Panc1 (cell line): Measurements from ENCODE around the gene NOS1AP. TPM values are rescaled to one million over a fixed set of nuclear protein-coding genes. Genes with fewer than 3 reads are reported as not detected.
A peak's percentile ranks its signal among the peaks of the same experiment; 100 is the strongest.

Experiments used
- ATAC-seq: fragments of 200-7000 bp; cut with Tn5 transposase; 2 replicates; pipeline ENCODE4 v1.9.1; 2020; ENCODE audit warnings: mild to moderate bottlenecking, moderate library complexity
- BruUV-seq: library from RNA; stranded (reverse); fragments of 400-500 nt; replicated peaks from 2 replicates; lab custom pipeline; 2021; lab: Mats Ljungman, UMichigan
- CTCF ChIA-PET: fragments of 300-600 bp; sonication (Branson Sonifier 250); formaldehyde crosslinking; loops from one replicate; lab custom pipeline; 2022; ENCODE audit warnings: antibody characterized with exemption; lab: Charles Lee
- POLR2A ChIA-PET: fragments of 300-600 bp; sonication (Branson Sonifier 250); formaldehyde crosslinking; loops from one replicate; lab custom pipeline; 2022; ENCODE audit warnings: antibody characterized with exemption; lab: Charles Lee
- DNase-seq: peaks from one replicate; pipeline ENCODE4 v3.0.0-alpha.2; 2010; ENCODE audit warnings: low read depth, low spot score
- H3K27ac ChIP-seq: 2 replicates; pipeline ENCODE4 v1.5.1; 2011; ENCODE audit warnings: mild to moderate bottlenecking, low read length, inconsistent platforms
- H3K27me3 ChIP-seq: fragments of 200-500 bp; sonication (Bioruptor generic); 2 replicates; pipeline ENCODE4 v1.6.0; 2014; ENCODE audit warnings: low read length, inconsistent platforms; ENCODE audit not compliant: control insufficient read depth, insufficient read depth
- H3K36me3 ChIP-seq: fragments of 200-500 bp; sonication (Bioruptor generic); 2 replicates; pipeline ENCODE4 v1.5.1; 2014; ENCODE audit warnings: inconsistent platforms, mild to moderate bottlenecking, low read length, moderate library complexity; ENCODE audit not compliant: control insufficient read depth, insufficient read depth
- H3K4me1 ChIP-seq: 2 replicates; pipeline ENCODE4 v1.5.1; 2011; ENCODE audit warnings: inconsistent platforms, mild to moderate bottlenecking, low read length, moderate library complexity; ENCODE audit not compliant: control insufficient read depth, insufficient read depth
- H3K4me3 ChIP-seq, 2 experiments: 2 replicates each; pipeline ENCODE4 v1.5.1; 2011 to 2012; ENCODE audit warnings: low read depth in 2 of 2, low read length in 2 of 2, mild to moderate bottlenecking in 2 of 2, inconsistent platforms in 1 of 2, moderate library complexity in 1 of 2
- H3K9me3 ChIP-seq: fragments of 200-500 bp; sonication (Bioruptor generic); 2 replicates; pipeline ENCODE4 v1.5.1; 2014; ENCODE audit warnings: low read depth, mild to moderate bottlenecking, inconsistent platforms, low read length, moderate library complexity; ENCODE audit not compliant: control insufficient read depth, insufficient read depth
- CTCF ChIP-seq: fragments of 450-650 bp; IDR thresholded peaks from 2 replicates; pipeline ENCODE4 v1.5.1; 2017; ENCODE audit warnings: mild to moderate bottlenecking
- POLR2AphosphoS5 ChIP-seq: IDR thresholded peaks from 2 replicates; pipeline ENCODE4 v1.6.1; 2012; ENCODE audit warnings: mild to moderate bottlenecking, low read depth, low read length, moderate library complexity
- REST ChIP-seq, 2 experiments: IDR thresholded peaks; 2 replicates each; pipeline ENCODE4 v1.6.1; 2011 to 2012; ENCODE audit warnings: low read depth in 2 of 2, control low read depth in 1 of 2, low read length in 1 of 2, mild to moderate bottlenecking in 1 of 2, moderate library complexity in 1 of 2; ENCODE audit not compliant: insufficient read depth in 1 of 2
- SIN3A ChIP-seq: IDR thresholded peaks from 2 replicates; pipeline ENCODE4 v1.6.1; 2012; ENCODE audit warnings: low read depth, mild to moderate bottlenecking, low read length, moderate library complexity, borderline replicate concordance; ENCODE audit not compliant: insufficient read depth
- TCF7L2 ChIP-seq: IDR thresholded peaks from 2 replicates; pipeline ENCODE4 v1.6.1; 2011; ENCODE audit warnings: mild to moderate bottlenecking, low read depth, low read length, inconsistent platforms
- in situ Hi-C: cut with HindIII; loops from 2 replicates; pipeline ENCODE4 v1.10.0; 2016; ENCODE audit warnings: low sequenced_read_pairs, low pct_unique_long_range_greater_than_20kb
- intact Hi-C: fragments of 100-400 bp; cut with micrococcal nuclease; formaldehyde crosslinking; loops from one replicate; pipeline ENCODE4 v1.10.0; 2022; ENCODE audit not compliant: unreplicated experiment
- total RNA-seq: library from RNA; stranded (reverse); gene quantifications from one replicate; pipeline ENCODE4 v1.2.1, GENCODE V29; 2021; ENCODE audit not compliant: unreplicated experiment

The NOS1AP gene
- total RNA-seq, 1 experiment from 2014 or later, result 27.9 TPM

GRCh38 chr1:162175379-162176081, 106.0 kb downstream of the NOS1AP start:
- CTCF ChIA-PET, result no interaction called here
- DNase-seq (no peak), ATAC-seq (peak; percentile 67)
- H3K27ac ChIP-seq, result peak overlapping the region; percentile 83
- no peaks in the 10 kb centered on the region for H3K36me3 ChIP-seq
- POLR2A ChIA-PET, result no interaction called here
- intact Hi-C loops, result no loop called here
- TSS peak; percentile 4 for BruUV-seq
- no peaks in the 10 kb centered on the region for H3K27me3 ChIP-seq
- in situ Hi-C loops, result no loop called here
- TF ChIP-seq POLR2AphosphoS5, result no peak
- TF ChIP-seq SIN3A, result no peak
- no peak for TF ChIP-seq TCF7L2
- no peak for TF ChIP-seq REST (IDR thresholded peaks at IDR 0.05; ENCODE audit: insufficient read depth in 1 of 2, low read depth in 2 of 2, low read length in 1 of 2)
- no peak for TF ChIP-seq CTCF
- H3K4me3 ChIP-seq, result no peak overlapping the region
- H3K9me3 ChIP-seq, result no peaks in the 10 kb centered on the region
- H3K4me1 ChIP-seq, result peaks cover 68% of the 10 kb centered on the region

- TF ChIP-seq REST (IDR thresholded peaks at IDR 0.05; ENCODE audit: insufficient read depth in 1 of 2, low read depth in 2 of 2, low read length in 1 of 2), result no peak
- TF ChIP-seq CTCF, result no peak
- no peak for TF ChIP-seq TCF7L2
- ChIA-PET POLR2A (no interaction called here), CTCF (interaction anchor here (0.7 kb wide), 1 partner anchor 44 kb away, joined by 3 read pairs; no protein-coding TSS in a partner anchor)
- H3K4me1 ChIP-seq, result peaks cover 71% of the 10 kb centered on the region
- in situ Hi-C loops (no loop called here), intact Hi-C loops (no loop called here)
- peak overlapping the region; percentile 83 for H3K27ac ChIP-seq
- peak; percentile 55; the same call in 1 of the 2 replicates for ATAC-seq
- no peaks in the 10 kb centered on the region for H3K36me3 ChIP-seq
- no peak for DNase-seq
- no TSS peak for BruUV-seq
- H3K27me3 ChIP-seq, result no peaks in the 10 kb centered on the region
- no peaks in the 10 kb centered on the region for H3K9me3 ChIP-seq
- H3K4me3 ChIP-seq, result no peak overlapping the region
Measured at GRCh38 chr1:162177126-162177525, 107.6 kb downstream of the NOS1AP start.
